ENCODE results near the gene TUBB2A. TPM values are rescaled to one million over a fixed set of nuclear protein-coding genes. Genes with fewer than 3 reads are reported as not detected.

The TUBB2A gene
- total and polyA plus RNA-seq, 2 of the 13 experiments (the other 11 are each of a cell fraction or from before 2014, with no cell fraction given): 35.3 to 106 TPM

DNA sequence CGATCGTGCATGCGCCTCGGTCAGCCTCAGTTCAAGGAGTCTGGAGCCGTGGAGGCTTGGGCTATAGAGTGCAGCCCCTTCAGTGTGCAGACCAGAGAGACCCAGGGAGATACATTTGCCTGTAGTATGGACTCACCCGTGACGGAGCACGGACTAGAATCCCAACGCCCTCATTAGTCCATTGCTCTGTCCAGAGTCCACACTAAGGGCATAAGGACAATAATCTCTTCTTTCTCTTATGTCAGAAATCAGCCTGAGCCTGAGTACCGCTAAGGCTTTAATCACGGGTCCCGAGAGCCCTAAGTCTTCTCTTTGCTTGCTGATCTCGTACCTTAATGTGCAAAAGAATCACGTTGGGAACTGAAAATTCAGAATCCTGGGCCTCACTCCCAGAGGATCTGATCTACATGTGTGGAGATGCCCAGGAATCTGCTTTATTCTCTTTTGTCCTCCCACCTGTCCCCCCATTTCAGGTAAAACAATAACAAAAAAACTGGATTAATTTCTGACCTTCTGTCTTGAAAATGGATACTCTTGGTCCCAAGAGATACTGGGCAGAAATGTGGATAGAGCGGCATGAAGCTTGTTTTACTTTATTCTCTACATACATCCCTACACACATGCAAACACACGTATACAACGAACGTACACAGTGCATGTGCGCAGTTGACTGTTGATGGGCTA lies 38.2 kb downstream of the TUBB2A start:
- Histone ChIP-seq H3K4me2 (ENCODE audit: low read depth, low read length) (peak overlapping the region; percentile 87), H3K4me1 (ENCODE audit: insufficient read depth, low read length) (peaks cover 35% of the 10 kb centered on the region), H3K9ac (ENCODE audit: insufficient read depth, low read depth, low read length) (peak overlapping the region; percentile 87), H3K79me2 (ENCODE audit: insufficient read depth, low read length) (peaks cover 11% of the 10 kb centered on the region), H3K4me3 (replicated peaks in 1 of 3; ENCODE audit: insufficient read depth in 1 of 3, low read depth in 2 of 3, low read length in 3 of 3) (peak overlapping the region; percentile 82 to 84 (median 84)), H3K27me3 (ENCODE audit: control insufficient read depth in 1 of 2, insufficient read depth in 2 of 2, low read length in 2 of 2) (no peaks in the 10 kb centered on the region; a peak in 1 of 5 replicates), H3K36me3 (replicated peaks in 1 of 2; ENCODE audit: control insufficient read depth in 1 of 2, insufficient read depth in 2 of 2, low read length in 2 of 2) (peaks cover 0 to 6% of the 10 kb centered on the region in 2 experiments; a peak in 3 of 5 replicates), H3K9me3 (ENCODE audit: low read length) (no peaks in the 10 kb centered on the region), H4K20me1 (ENCODE audit: insufficient read depth, low read length) (no peaks in the 10 kb centered on the region), H3K27ac (ENCODE audit: extremely low read length, insufficient read depth, low read length) (peak overlapping the region; percentile 88), H2AFZ (ENCODE audit: low read length) (no peak overlapping the region)
- DNase-seq (ENCODE audit: low spot score): peak; percentile 84
- in situ Hi-C loops (cut with HindIII; ENCODE audit: extremely low pct_ligation_motif_present, low pct_unique_long_range_greater_than_20kb): no loop called here
- POLR2A ChIA-PET: interaction anchor here (0.7 to 3.3 kb wide), 20 partner anchors 11 to 278 kb away, joined by 3 to 21 read pairs (median 6); partner anchors contain the start of genes NQO2, PSMG4, RIPK1 and SERPINB1
- WGBS (ENCODE audit: low lambda C conversion rate): 17% methylated on average over 18 of the region's 19 CpGs
- BruUV-seq (replicated peaks): TSS peak; percentile 60
- intact Hi-C loops (cut with micrococcal nuclease; ENCODE audit: unreplicated experiment): loop anchor here (2.0 to 10.0 kb wide), 4 partner anchors 20 to 132 kb away; partner anchors contain the start of gene RIPK1
- CTCF ChIA-PET (ENCODE audit: low intra/inter-chr PET ratio, low total read pairs): no interaction called here
- ATAC-seq: peak; percentile 87
- FAIRE-seq: peak; percentile 44
- TF ChIP-seq ZNF747 (CRISPR knock-in tag; IDR thresholded peaks at IDR 0.05; ENCODE audit: borderline replicate concordance) (no peak), ZFAT (CRISPR knock-in tag; conservative IDR thresholded peaks at IDR 0.05) (no peak), TGIF2 (CRISPR knock-in tag; IDR thresholded peaks at IDR 0.05) (no peak), HES4 (CRISPR knock-in tag; IDR thresholded peaks at IDR 0.05; ENCODE audit: borderline replicate concordance) (no peak), ZNF274 (CRISPR knock-in tag; IDR thresholded peaks at IDR 0.05) (no peak), ZNF674 (CRISPR knock-in tag; IDR thresholded peaks at IDR 0.05; ENCODE audit: low read depth) (no peak), ZC3H13 (CRISPR knock-in tag; IDR thresholded peaks at IDR 0.05) (no peak), TFDP2 (CRISPR knock-in tag; IDR thresholded peaks at IDR 0.05) (no peak), U2AF2 (IDR thresholded peaks at IDR 0.05; ENCODE audit: low read depth, low read length) (no peak), CAMTA2 (CRISPR knock-in tag; IDR thresholded peaks at IDR 0.05; ENCODE audit: borderline replicate concordance) (no peak), ZNF253 (CRISPR knock-in tag; IDR thresholded peaks at IDR 0.05; ENCODE audit: borderline replicate concordance) (no peak), NR2F1 (CRISPR knock-in tag; IDR thresholded peaks at IDR 0.05) (no peak), HOMEZ (CRISPR knock-in tag; IDR thresholded peaks at IDR 0.05; ENCODE audit: low read depth) (no peak)
- TF ChIP-seq, protein P1, sequence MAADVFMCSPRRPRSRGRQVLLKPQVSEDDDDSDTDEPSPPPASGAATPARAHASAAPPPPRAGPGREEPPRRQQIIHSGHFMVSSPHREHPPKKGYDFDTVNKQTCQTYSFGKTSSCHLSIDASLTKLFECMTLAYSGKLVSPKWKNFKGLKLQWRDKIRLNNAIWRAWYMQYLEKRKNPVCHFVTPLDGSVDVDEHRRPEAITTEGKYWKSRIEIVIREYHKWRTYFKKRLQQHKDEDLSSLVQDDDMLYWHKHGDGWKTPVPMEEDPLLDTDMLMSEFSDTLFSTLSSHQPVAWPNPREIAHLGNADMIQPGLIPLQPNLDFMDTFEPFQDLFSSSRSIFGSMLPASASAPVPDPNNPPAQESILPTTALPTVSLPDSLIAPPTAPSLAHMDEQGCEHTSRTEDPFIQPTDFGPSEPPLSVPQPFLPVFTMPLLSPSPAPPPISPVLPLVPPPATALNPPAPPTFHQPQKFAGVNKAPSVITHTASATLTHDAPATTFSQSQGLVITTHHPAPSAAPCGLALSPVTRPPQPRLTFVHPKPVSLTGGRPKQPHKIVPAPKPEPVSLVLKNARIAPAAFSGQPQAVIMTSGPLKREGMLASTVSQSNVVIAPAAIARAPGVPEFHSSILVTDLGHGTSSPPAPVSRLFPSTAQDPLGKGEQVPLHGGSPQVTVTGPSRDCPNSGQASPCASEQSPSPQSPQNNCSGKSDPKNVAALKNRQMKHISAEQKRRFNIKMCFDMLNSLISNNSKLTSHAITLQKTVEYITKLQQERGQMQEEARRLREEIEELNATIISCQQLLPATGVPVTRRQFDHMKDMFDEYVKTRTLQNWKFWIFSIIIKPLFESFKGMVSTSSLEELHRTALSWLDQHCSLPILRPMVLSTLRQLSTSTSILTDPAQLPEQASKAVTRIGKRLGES (CRISPR knock-in tag; IDR thresholded peaks at IDR 0.05; ENCODE audit: borderline replicate concordance): no peak
- TF ChIP-seq, protein P2, sequence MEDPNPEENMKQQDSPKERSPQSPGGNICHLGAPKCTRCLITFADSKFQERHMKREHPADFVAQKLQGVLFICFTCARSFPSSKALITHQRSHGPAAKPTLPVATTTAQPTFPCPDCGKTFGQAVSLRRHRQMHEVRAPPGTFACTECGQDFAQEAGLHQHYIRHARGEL (CRISPR knock-in tag; IDR thresholded peaks at IDR 0.05): no peak
- TF ChIP-seq, protein P3, sequence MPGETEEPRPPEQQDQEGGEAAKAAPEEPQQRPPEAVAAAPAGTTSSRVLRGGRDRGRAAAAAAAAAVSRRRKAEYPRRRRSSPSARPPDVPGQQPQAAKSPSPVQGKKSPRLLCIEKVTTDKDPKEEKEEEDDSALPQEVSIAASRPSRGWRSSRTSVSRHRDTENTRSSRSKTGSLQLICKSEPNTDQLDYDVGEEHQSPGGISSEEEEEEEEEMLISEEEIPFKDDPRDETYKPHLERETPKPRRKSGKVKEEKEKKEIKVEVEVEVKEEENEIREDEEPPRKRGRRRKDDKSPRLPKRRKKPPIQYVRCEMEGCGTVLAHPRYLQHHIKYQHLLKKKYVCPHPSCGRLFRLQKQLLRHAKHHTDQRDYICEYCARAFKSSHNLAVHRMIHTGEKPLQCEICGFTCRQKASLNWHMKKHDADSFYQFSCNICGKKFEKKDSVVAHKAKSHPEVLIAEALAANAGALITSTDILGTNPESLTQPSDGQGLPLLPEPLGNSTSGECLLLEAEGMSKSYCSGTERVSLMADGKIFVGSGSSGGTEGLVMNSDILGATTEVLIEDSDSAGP (CRISPR knock-in tag; IDR thresholded peaks at IDR 0.05; ENCODE audit: borderline replicate concordance): no peak

Measured in HepG2 (cell line).